Measurements from ENCODE around the gene RAB43.

The RAB43 gene

GRCh38 chr3:129061023-129061887 is 60.3 kb downstream of the RAB43 start:
- no peak for DNase-seq (ENCODE audit: low read depth, low spot score)

GRCh38 chr3:129060276-129061022 is 61.2 kb downstream of the RAB43 start, which contains the start of gene GP9:
TSS of gene GP9 (plus strand) at chr3:129060779. CDS start at chr3:129061740, 961 bp downstream.
- DNase-seq (ENCODE audit: low read depth, low spot score), result no peak

GRCh38 chr3:129059311-129059958 is 62.2 kb downstream of the RAB43 start:
- DNase-seq (ENCODE audit: low read depth, low spot score), result no peak

- DNase-seq (ENCODE audit: low read depth, low spot score), result no peak
These were observed 63.0 kb downstream of the RAB43 start for GRCh38 chr3:129058441-129059200.

- no peak for DNase-seq (ENCODE audit: low read depth, low spot score)
These were observed 64.4 kb downstream of the RAB43 start for GRCh38 chr3:129057249-129057648.

GRCh38 chr3:129056451-129057173 is 65.0 kb downstream of the RAB43 start:
- no peak for DNase-seq (ENCODE audit: low read depth, low spot score)

GRCh38 chr3:129054605-129055104 is 66.9 kb downstream of the RAB43 start:
- no peak for DNase-seq (ENCODE audit: low read depth, low spot score)

GRCh38 chr3:129052675-129053074 is 68.9 kb downstream of the RAB43 start:
- no peak for DNase-seq (ENCODE audit: low read depth, low spot score)

GRCh38 chr3:129051871-129052340 is 69.7 kb downstream of the RAB43 start:
- DNase-seq (ENCODE audit: low read depth, low spot score), result no peak

- DNase-seq (ENCODE audit: low read depth, low spot score), result no peak
These were observed 70.9 kb downstream of the RAB43 start for GRCh38 chr3:129050556-129051295.

GRCh38 chr3:129047553-129047839 is 74.1 kb downstream of the RAB43 start:
- no peak for DNase-seq (ENCODE audit: low read depth, low spot score)

- DNase-seq (ENCODE audit: low read depth, low spot score), result no peak
These were observed 74.7 kb downstream of the RAB43 start for GRCh38 chr3:129046732-129047552.

GRCh38 chr3:129046037-129046731 is 75.4 kb downstream of the RAB43 start:
- DNase-seq (ENCODE audit: low read depth, low spot score), result no peak

- DNase-seq (ENCODE audit: low read depth, low spot score), result no peak
These were observed 75.9 kb downstream of the RAB43 start for GRCh38 chr3:129045675-129046036.

- DNase-seq (ENCODE audit: low read depth, low spot score), result no peak
These were observed 80.9 kb downstream of the RAB43 start for GRCh38 chr3:129040579-129041300.

GRCh38 chr3:129040039-129040336 is 81.6 kb downstream of the RAB43 start:
- no peak for DNase-seq (ENCODE audit: low read depth, low spot score)

- DNase-seq (ENCODE audit: low read depth, low spot score), result no peak
These were observed 82.1 kb downstream of the RAB43 start for GRCh38 chr3:129039271-129040038.

Data from activated CD4-positive, CD25-positive, alpha-beta regulatory T cell treated with anti-CD3 and anti-CD28 coated beads, Interleukin-2, amount 50 U/mL, for 16 hours (primary cell).